GM21423 (cell line): ENCODE measurements around the gene STAC.

Experiments
- ATAC-seq: cut with Tn5 transposase; IDR thresholded peaks from one replicate; pipeline ENCODE4 v1.9.1; 2021; ENCODE audit warnings: mild to moderate bottlenecking, moderate library complexity; ENCODE audit not compliant: unreplicated experiment

Gene STAC

GRCh38 chr3:36511791-36512486, 131.6 kb downstream of the STAC start:
- no peak for ATAC-seq

- ATAC-seq, result no peak
Measured at GRCh38 chr3:36512555-36512954, 132.3 kb downstream of the STAC start.

- ATAC-seq, result no peak
Measured at GRCh38 chr3:36514171-36514570, 133.9 kb downstream of the STAC start.

- ATAC-seq, result no peak
Measured at GRCh38 chr3:36519682-36520081, 139.4 kb downstream of the STAC start.

GRCh38 chr3:36520241-36521006, 140.1 kb downstream of the STAC start:
- no peak for ATAC-seq

GRCh38 chr3:36521007-36521379, 140.7 kb downstream of the STAC start:
- ATAC-seq, result no peak

GRCh38 chr3:36524560-36524959, 144.3 kb downstream of the STAC start:
- ATAC-seq, result no peak

- ATAC-seq, result no peak
Measured at GRCh38 chr3:36525115-36525801, 145.0 kb downstream of the STAC start.

GRCh38 chr3:36538136-36538749, 157.9 kb downstream of the STAC start:
- no peak for ATAC-seq

GRCh38 chr3:36540888-36541518, 160.7 kb downstream of the STAC start:
- ATAC-seq, result no peak

- no peak for ATAC-seq
Measured at GRCh38 chr3:36542186-36542585, 161.9 kb downstream of the STAC start.

GRCh38 chr3:36543276-36543997, 163.1 kb downstream of the STAC start:
- no peak for ATAC-seq

GRCh38 chr3:36546226-36546625, 165.9 kb downstream of the STAC start:
- no peak for ATAC-seq

GRCh38 chr3:36548712-36549111, 168.4 kb downstream of the STAC start:
- ATAC-seq, result no peak

- no peak for ATAC-seq
Measured at GRCh38 chr3:36557021-36557707, 176.9 kb downstream of the STAC start.

- ATAC-seq, result no peak
Measured at GRCh38 chr3:36557708-36558421, 177.6 kb downstream of the STAC start.

- no peak for ATAC-seq
Measured at GRCh38 chr3:36558961-36559360, 178.7 kb downstream of the STAC start.

- ATAC-seq, result no peak
Measured at GRCh38 chr3:36560685-36561084, 180.4 kb downstream of the STAC start.

- ATAC-seq, result no peak
Measured at GRCh38 chr3:36561601-36562000, 181.3 kb downstream of the STAC start.
